Smooth muscle cell (in vitro differentiated cells): ENCODE data around the gene ABCD3. TPM values are rescaled to one million over a fixed set of nuclear protein-coding genes. Genes with fewer than 3 reads are reported as not detected.

Experiments
- DNase-seq: peaks from one replicate; lab custom pipeline; 2025; ENCODE audit not compliant: unreplicated experiment; lab: John Stamatoyannopoulos, UW
- H2AFZ ChIP-seq: fragments of 200-600 bp; sonication (generic); 2 replicates; pipeline ENCODE4 v1.6.0; 2016; ENCODE audit warnings: antibody characterized with exemption, low read depth, mild to moderate bottlenecking
- H3F3A ChIP-seq: fragments of 200-600 bp; sonication (generic); 2 replicates; pipeline ENCODE4 v1.6.0; 2017; ENCODE audit warnings: antibody characterized with exemption, low read depth
- H3K27ac ChIP-seq: fragments of 200-600 bp; sonication (generic); 2 replicates; pipeline ENCODE4 v1.5.1; 2016; ENCODE audit warnings: low read depth, mild to moderate bottlenecking
- H3K27me3 ChIP-seq: fragments of 200-600 bp; sonication (generic); 2 replicates; pipeline ENCODE4 v1.6.1; 2016; ENCODE audit warnings: low read depth, mild to moderate bottlenecking
- H3K36me3 ChIP-seq: fragments of 200-600 bp; sonication (generic); 2 replicates; pipeline ENCODE4 v1.5.1; 2016; ENCODE audit warnings: low read depth
- H3K4me1 ChIP-seq: fragments of 200-600 bp; sonication (generic); 2 replicates; pipeline ENCODE4 v1.5.1; 2016; ENCODE audit warnings: low read depth
- H3K4me2 ChIP-seq: fragments of 200-600 bp; sonication (generic); 2 replicates; pipeline ENCODE4 v1.6.0; 2016; ENCODE audit warnings: mild to moderate bottlenecking
- H3K4me3 ChIP-seq: fragments of 200-600 bp; sonication (generic); 2 replicates; pipeline ENCODE4 v1.5.1; 2016; ENCODE audit warnings: mild to moderate bottlenecking
- H3K79me2 ChIP-seq: fragments of 200-600 bp; sonication (generic); 2 replicates; pipeline ENCODE4 v1.6.0; 2016; ENCODE audit warnings: low read depth, mild to moderate bottlenecking
- H3K9ac ChIP-seq: fragments of 200-600 bp; sonication (generic); 2 replicates; pipeline ENCODE4 v1.6.0; 2016; ENCODE audit warnings: low read depth
- H3K9me3 ChIP-seq: fragments of 200-600 bp; sonication (generic); replicated peaks from 2 replicates; pipeline ENCODE4 v1.5.1; 2016; ENCODE audit warnings: low read depth
- H4K20me1 ChIP-seq: fragments of 200-600 bp; sonication (generic); 2 replicates; pipeline ENCODE4 v1.6.0; 2016; ENCODE audit warnings: low read depth
- WGBS: methylation state at CpG from one replicate; pipeline ENCODE4 v1.1.7; 2016; ENCODE audit warnings: low lambda C conversion rate; 5-methylcytosine and 5-hydroxymethylcytosine counted together
- polyA plus RNA-seq: library from polyadenylated mRNA; unstranded; fragments of >200 nt; fragmentation: Nextera tagmentation; extraction: Ambion mirVana; gene quantifications from 2 replicates; pipeline ENCODE4 v1.2.1, GENCODE V29; 2016
- total RNA-seq: library from RNA; depleted of rRNA; stranded (reverse); fragments of >200 nt; gene quantifications from 2 replicates; pipeline ENCODE4 v1.2.3, GENCODE V29; 2014
- TF ChIP-seq, protein P1 (sequence below): fragments of 200-600 bp; sonication (generic); IDR thresholded peaks from 2 replicates; pipeline ENCODE4 v1.5.1; 2017; ENCODE audit warnings: borderline replicate concordance, mild to moderate bottlenecking, antibody characterized with exemption; ENCODE audit not compliant: insufficient read depth, poor library complexity, severe bottlenecking

The ABCD3 gene
- total and polyA plus RNA-seq, 2 experiments from 2014 or later: 22.5 to 42.4 TPM

DNA sequence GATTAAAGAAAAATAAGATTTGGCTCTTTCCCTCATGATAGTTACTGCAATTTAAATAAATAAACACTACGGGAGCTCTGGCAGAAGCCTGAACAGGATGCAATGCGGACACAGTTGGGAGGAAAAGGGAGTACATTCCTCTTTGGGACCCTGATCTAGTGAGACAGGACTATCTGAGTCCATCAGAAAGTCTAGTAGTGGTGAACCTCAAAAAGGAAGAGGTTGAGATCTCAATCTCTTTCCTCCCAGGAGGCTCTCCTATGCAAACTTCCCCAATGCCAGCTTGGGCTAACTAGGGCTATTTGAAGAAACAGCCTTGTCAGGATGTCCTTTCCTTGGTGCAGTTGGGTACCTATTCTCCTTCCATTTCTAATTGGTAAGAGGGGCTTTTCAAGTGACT, 4.9 kb upstream of the ABCD3 start:
- no peak overlapping the region for H3K4me3 ChIP-seq
- no peaks in the 10 kb centered on the region for H3F3A ChIP-seq
- TF ChIP-seq, protein P1, sequence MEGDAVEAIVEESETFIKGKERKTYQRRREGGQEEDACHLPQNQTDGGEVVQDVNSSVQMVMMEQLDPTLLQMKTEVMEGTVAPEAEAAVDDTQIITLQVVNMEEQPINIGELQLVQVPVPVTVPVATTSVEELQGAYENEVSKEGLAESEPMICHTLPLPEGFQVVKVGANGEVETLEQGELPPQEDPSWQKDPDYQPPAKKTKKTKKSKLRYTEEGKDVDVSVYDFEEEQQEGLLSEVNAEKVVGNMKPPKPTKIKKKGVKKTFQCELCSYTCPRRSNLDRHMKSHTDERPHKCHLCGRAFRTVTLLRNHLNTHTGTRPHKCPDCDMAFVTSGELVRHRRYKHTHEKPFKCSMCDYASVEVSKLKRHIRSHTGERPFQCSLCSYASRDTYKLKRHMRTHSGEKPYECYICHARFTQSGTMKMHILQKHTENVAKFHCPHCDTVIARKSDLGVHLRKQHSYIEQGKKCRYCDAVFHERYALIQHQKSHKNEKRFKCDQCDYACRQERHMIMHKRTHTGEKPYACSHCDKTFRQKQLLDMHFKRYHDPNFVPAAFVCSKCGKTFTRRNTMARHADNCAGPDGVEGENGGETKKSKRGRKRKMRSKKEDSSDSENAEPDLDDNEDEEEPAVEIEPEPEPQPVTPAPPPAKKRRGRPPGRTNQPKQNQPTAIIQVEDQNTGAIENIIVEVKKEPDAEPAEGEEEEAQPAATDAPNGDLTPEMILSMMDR: no peak
- H4K20me1 ChIP-seq: no peaks in the 10 kb centered on the region
- H3K4me2 ChIP-seq: no peak overlapping the region
- 66% methylated on average over 2 of the region's 2 CpGs for WGBS
- H3K4me1 ChIP-seq: no peaks in the 10 kb centered on the region
- no peak overlapping the region for H3K27ac ChIP-seq
- no peaks in the 10 kb centered on the region for H3K79me2 ChIP-seq
- no peaks in the 10 kb centered on the region for H3K36me3 ChIP-seq
- no peak for DNase-seq
- H3K27me3 ChIP-seq: no peaks in the 10 kb centered on the region
- H3K9me3 ChIP-seq: no peaks in the 10 kb centered on the region
- H2AFZ ChIP-seq: no peak overlapping the region
- no peak overlapping the region for H3K9ac ChIP-seq

DNA sequence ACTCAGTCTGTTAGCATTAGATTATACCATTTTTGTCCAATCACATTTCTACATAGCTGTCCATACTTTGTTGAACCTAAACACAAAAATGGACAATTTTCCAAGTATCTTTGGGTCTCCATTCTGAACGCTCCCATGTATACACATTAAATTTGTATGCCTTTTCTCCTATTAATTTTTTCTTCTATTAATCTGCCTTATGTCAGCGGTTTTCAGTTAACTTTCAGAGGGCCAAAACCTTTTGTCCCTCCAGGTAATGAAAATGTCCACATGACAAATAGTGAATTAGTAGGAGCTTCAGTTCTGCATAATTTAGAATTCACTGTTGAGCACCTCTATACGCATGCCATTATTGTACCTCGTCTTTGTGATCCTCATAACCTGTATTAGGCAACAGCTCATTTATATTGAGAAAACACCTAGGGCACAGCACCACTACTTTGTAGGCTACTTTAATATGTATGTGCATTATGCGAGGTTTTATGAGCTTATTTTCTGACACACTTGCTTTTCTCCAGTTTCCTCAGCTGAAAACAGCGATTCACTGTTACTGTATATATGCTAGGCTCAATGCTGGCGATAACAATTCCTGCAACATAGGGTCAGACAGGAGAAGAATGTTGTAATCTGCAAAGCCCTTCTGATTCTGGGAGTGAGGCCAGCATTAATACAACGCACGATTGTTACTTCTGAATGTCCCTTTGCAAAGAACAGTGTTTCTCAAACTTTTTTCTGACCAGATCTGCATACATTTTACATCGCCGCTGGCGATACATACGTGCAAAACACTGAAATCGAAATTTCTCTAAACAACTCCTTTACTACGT, 1.1 kb upstream of the ABCD3 start:
- Histone ChIP-seq H3K4me3 (peak overlapping the region; percentile 83), H3K27me3 (no peaks in the 10 kb centered on the region), H3K79me2 (peaks cover 33% of the 10 kb centered on the region), H3K4me1 (peaks cover 21% of the 10 kb centered on the region), H3K9ac (peak overlapping the region; percentile 70), H3F3A (no peaks in the 10 kb centered on the region), H3K27ac (peak overlapping the region; percentile 70), H3K4me2 (peak overlapping the region; percentile 84), H2AFZ (peak overlapping the region; percentile 89), H4K20me1 (peaks cover 34% of the 10 kb centered on the region), H3K9me3 (no peaks in the 10 kb centered on the region), H3K36me3 (no peaks in the 10 kb centered on the region)
- 41% methylated on average over 15 of the region's 15 CpGs for WGBS
- no peak for DNase-seq
- TF ChIP-seq, protein P1: no peak

DNA sequence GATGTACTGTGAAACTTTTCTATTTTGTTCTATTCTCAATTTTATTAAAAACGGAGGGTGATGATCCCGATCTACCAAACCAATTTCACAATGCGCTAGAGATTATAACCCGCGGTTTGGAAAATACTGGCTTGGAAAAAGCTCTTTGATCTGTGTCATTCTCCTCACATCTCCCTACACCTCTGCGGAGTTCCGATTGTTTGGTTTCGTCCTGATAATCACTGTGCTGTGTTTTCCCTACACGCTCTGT, 536 bp upstream of the ABCD3 start:
- 7% methylated on average over 9 of the region's 9 CpGs for WGBS
- Histone ChIP-seq H4K20me1 (peaks cover 39% of the 10 kb centered on the region), H3K27me3 (no peaks in the 10 kb centered on the region), H3K9me3 (no peaks in the 10 kb centered on the region), H2AFZ (peak overlapping the region; percentile 89), H3K79me2 (peaks cover 39% of the 10 kb centered on the region), H3K4me3 (peak overlapping the region; percentile 83), H3K4me1 (peaks cover 21% of the 10 kb centered on the region), H3K27ac (peak overlapping the region; percentile 70), H3K36me3 (no peaks in the 10 kb centered on the region), H3F3A (no peaks in the 10 kb centered on the region), H3K9ac (peak overlapping the region; percentile 70), H3K4me2 (peak overlapping the region; percentile 84)
- TF ChIP-seq, protein P1: no peak
- no peak for DNase-seq
